Inflammatory macrophage treated with lipopolysaccharide for 4 hours (primary cell): Measurements from ENCODE around the gene PON2.

Source experiments
- DNase-seq: peaks from one replicate; pipeline ENCODE4 v3.0.0-alpha.2; 2020

PON2 gene

GRCh38 chr7:95441042-95441823, 6.4 kb upstream of the PON2 start:
- no peak for DNase-seq

DNA sequence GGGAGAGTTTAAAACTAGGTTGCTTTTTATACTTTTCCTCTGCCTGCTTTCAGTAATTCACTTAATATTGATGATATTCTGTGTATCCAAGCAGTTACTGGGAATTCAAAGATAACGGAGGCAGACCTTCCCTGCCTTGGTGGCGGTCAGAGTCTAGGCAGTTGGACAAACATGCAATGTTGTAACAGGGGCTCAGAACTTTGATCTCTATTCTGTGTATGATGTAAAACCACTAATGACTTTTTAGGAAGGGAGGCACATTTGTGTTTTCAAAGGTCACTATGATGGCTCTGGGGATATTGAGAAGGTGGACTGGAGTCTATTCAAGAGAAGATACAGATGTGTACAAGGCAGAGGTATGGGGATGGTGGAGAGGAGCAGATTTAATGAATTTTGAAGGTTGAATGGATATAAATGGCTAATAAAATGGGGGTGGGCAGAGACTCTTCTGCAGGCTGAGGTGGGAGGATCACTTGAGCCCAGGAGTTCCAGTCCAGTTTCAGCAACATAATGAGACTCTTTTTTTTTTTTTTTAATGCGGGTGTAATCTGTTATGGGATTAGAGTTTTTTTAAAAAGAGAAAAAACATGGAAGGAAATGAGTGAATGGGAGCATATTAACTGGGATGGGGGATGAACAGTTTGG, 5.7 kb upstream of the PON2 start:
- no peak for DNase-seq

GRCh38 chr7:95436407-95436806, 1.6 kb upstream of the PON2 start:
- no peak for DNase-seq

DNA sequence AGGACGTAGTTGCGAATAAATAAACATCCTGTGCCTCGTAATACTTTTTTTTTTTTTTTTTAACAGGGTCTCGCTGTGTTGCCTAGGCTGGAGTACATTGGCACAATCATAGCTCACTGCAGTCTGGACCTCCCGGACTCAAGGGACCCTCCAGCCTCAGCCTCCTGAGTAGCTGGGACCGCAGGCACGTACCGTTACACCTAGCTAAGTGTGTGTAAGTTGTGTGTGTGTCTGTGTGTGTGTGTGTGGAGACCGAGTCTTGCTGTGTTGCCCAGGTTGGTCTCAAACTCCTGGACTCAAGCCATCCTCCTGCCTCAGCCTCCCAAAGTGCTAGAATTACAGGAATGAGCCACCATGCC, 573 bp upstream of the PON2 start:
- no peak for DNase-seq

- DNase-seq, result no peak
Measured at GRCh38 chr7:95433952-95434556, 774 bp downstream of the PON2 start.

- DNase-seq, result no peak
Measured at GRCh38 chr7:95433129-95433528, 1.7 kb downstream of the PON2 start.

DNA sequence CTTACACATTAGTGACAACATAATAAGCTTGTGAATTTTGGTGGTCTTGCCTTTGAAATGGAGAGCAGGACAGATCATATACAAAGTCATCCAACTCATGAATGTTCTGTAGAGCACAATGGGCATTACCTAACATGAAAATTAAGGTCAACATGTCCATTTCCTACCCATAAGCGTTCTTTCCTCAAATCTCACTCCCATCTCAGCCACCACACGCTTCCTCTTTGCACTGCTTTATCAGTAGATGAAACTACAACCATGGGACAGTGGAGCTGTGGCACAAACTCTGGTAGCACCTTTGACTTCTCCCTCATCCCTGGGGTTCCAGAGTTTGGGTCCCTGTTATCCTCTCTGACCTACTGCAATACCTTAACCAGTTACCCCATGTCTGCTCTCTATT, 2.2 kb downstream of the PON2 start:
- no peak for DNase-seq

- DNase-seq, result no peak
Measured at GRCh38 chr7:95430864-95431263, 4.0 kb downstream of the PON2 start.

- DNase-seq, result no peak
Measured at GRCh38 chr7:95429241-95429990, 5.4 kb downstream of the PON2 start.

DNA sequence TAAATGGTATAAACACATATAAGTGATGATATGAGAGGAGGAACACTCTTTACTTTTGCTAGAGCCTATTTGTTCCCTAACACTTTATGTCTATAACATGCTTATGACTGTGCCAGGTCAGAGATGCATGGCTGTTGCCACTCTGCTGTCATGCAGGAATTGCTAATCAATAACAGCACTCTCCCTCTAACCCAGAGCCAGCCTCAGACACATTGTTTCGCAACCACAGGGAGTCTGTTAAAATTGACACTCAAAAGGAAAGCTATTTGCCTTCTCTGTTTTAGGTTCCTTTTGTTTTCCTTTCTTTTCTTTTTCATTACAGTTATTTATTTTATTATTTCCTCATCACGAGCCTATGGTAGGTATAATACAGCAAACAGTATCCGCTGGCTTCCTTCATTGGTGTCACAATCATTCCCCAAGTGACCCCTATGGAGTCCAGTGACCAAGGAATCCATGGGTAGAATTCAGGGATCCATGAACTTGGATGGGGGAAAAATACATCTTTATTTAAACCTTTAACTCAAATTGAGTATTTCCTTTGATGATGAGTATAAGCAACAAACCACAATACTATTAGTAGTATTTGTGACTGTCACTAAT, 6.8 kb downstream of the PON2 start:
- no peak for DNase-seq

DNA sequence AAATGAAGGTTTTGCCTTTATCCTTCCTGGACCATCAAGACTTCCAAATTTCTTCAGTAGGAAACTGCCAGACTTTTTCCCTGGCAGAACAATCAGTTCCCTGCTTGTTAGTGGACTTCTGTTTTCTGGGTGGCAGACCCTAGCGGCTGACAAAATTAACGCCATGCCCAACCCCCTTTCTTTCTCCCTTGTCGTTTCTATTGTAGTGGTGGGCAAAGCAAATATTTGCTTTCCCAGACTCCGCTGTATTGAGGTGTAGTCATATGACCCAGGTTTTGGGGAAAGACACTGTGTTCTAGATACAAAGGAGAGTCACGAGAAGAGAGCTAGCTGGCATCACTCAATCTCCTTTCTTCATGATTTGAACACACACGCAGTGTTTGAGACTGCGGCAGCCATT, 7.7 kb downstream of the PON2 start:
- no peak for DNase-seq

- no peak for DNase-seq
Measured at GRCh38 chr7:95425694-95426093, 9.1 kb downstream of the PON2 start.

- no peak for DNase-seq
Measured at GRCh38 chr7:95424716-95425115, 10.1 kb downstream of the PON2 start.

- no peak for DNase-seq
Measured at GRCh38 chr7:95421847-95422444, 12.9 kb downstream of the PON2 start.

DNA sequence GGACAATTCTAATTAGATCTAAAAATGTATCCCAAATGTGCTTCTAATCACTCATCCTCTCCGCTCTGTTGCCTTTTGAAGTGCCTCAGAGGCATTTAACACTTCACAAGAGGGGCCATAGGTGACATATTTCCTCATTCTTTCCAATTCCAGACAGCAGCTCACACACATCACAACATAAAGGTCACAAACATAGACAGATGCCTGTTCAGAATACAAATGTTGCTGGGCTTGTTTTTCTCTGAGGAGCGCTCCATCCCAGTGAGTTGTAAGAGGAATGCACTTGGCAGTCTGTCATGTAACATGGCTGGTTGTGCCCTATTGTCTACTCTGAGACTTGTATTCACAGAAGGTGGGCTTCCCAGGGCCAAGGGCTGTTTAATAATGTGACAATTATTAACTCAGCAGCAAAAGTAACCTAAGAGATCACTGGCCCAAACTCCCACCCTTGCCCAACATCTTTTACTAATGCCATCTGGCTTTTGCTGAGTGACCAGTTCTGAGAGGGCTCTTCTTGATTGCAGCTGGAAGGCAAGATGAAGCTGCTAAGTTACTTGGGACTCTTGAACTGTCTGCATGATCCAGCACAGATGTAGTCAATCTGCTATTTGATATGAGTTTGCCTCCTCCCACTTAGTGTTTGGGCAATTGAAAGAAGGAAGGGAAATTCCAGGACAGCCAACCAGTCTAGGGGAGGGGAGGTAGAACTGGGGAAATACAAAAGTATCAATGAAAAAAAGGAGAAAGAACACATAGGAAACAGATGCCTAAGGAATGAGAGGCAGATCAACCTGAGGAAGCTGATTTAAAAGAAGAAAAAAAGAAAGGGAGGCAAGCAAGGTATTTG, 13.6 kb downstream of the PON2 start:
- DNase-seq, result no peak

GRCh38 chr7:95412075-95412474, 22.8 kb downstream of the PON2 start:
- DNase-seq, result no peak

DNA sequence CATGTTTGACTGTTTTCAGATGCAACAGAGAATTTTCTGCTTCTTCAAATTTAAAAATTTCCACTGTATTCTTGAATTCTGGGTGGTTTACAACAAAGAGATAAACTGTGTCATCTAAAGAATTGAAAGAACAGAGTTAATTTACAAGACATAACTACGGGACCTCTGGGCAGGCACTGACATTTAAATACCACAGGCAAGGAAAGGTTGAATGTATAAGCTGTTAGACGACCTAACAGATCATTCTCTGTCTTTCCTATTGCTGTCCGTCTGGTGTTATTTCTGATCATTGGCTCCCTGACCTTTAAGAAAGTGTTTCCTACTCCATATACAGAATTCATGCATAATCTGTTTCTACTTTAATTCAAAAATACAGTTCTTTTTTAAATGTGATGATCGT, 23.2 kb downstream of the PON2 start:
- no peak for DNase-seq

DNA sequence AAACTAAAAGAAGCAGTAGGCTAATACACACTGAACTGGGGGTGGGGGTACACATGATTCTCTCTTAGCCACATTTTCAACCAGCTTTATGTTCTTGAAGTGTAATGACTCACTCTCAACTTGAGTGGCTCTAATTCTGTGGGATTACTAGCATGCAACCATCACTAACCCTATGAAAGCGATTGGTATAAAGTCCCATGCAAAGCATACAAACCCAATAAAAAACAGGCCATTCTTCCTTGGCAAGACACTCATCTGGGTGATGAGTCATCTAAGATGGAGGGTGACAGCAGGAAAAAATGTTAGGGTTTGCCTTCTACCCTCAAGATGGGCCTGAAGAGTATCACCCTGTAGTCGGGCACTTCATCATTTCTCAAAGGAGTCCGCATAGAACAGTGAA, 23.8 kb downstream of the PON2 start:
- DNase-seq, result no peak

DNA sequence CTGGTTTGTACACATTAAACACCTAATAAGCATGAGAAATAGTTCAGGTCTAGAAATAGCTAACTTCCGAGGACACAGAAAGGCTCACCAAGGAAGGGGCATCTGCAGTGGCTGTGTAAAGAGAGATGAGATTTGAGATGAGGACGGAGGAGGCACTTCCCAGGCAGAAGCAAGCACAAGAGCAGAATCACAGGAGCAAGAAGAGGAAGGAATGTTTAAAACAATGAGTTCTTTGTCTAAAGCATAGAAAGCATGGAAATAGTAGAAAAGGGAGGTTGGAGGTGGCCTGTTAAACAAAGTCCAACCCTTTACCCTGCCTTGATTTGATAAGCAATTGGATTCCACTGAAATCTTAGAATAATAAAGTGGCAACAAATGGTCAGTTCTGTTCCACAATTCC, 27.1 kb downstream of the PON2 start:
- DNase-seq, result no peak

DNA sequence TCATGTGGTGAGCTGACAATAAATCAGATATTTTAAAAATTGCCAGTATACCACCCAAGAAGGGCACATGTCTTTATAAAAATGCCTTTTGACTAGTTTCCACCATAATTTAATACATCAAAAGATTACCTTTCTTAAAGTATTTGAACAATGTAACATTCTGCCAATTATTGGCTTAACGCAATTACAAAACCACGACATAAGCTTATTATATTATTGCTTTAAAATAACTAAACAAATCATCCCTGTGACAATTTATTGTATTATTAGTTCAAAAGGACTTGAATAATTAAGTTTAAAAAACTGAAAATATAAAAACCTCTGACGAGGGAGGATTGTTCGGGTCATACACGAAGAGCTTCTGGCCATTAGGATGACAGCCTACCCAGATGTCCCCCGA, 29.0 kb downstream of the PON2 start:
- DNase-seq, result no peak

DNA sequence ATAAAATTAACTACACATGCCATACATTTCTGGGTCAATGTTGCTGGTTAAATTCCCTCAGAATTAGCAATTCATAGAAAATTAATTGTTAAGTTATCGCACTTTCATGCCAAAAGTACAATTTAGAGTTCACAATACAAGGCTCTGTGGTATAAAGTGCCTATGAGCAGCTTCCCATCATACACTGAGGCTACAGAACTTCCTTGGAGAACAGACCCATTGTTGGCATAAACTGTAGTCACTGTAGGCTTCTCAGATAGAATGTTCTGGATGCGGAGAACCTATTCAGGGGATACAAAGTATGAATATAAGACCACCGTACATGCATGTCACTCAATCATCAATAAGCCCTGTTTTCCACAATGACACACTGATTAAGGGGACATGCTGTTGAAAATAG, 29.6 kb downstream of the PON2 start:
- no peak for DNase-seq

DNA sequence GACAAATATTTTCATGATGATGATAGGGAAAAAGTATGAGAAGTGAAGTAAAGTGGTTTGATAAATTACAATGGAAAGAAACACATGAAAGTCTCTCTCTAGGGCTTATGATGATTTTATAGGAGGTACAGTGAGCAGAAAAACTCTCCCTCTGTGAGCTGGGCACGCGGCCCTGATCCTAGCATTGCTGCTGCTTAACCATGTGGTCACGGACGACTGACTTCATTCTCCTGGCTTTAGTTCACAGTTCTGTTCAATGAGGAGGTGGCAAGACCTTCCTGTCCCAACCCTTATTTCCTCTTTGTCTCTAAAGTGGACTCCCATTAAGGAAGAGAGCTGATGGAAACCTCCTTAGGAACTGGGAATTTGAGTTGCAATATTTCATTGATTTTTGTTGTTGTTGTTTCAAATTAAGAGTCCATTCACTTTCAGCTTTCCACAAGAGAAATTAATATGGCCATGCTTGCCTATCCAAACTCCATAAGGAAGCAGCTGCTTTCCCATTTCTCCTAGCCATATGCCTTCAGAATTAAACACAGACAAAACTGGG, 30.4 kb downstream of the PON2 start:
- no peak for DNase-seq
